ENCODE measurements around the gene RPS27L. TPM values are rescaled to one million over a fixed set of nuclear protein-coding genes. Genes with fewer than 3 reads are reported as not detected.

RPS27L gene
- total and polyA plus RNA-seq, 8 donors = 73.2 to 176 (median 127) TPM

- intact Hi-C loops (cut with DNase I) = no loop called here
- H3K4me3 ChIP-seq = no peak overlapping the region
- H3K4me1 ChIP-seq = no peaks in the 10 kb centered on the region
- 84 to 85% methylated on average over 3 of the region's 3 CpGs for WGBS, 2 donors
- H3K27me3 ChIP-seq = no peaks in the 10 kb centered on the region
- DNase-seq (no peak), ATAC-seq (no peak), FAIRE-seq (no peak)
- TF ChIP-seq CTCF (IDR thresholded peaks at IDR 0.05) = no peak
- H3K27ac ChIP-seq = no peak overlapping the region
- H3K9me3 ChIP-seq = no peaks in the 10 kb centered on the region
- H3K36me3 ChIP-seq = peaks cover 0 to 36% (median 0%) of the 10 kb centered on the region in 3 donors
These were observed 10.6 kb downstream of the RPS27L start for GRCh38 chr15:63146684-63147083.

- no peak for FAIRE-seq
- no peaks in the 10 kb centered on the region for H3K9me3 ChIP-seq
- no peak for DNase-seq
- H3K4me3 ChIP-seq = no peak overlapping the region
- intact Hi-C loops (cut with DNase I) = no loop called here
- 90 to 92% methylated on average over 2 of the region's 2 CpGs for WGBS, 2 donors
- no peaks in the 10 kb centered on the region for H3K27me3 ChIP-seq
- H3K27ac ChIP-seq = no peak overlapping the region
- no peak for TF ChIP-seq CTCF (IDR thresholded peaks at IDR 0.05)
- H3K4me1 ChIP-seq = no peaks in the 10 kb centered on the region
- no peak for ATAC-seq
- H3K36me3 ChIP-seq = peaks cover 0 to 27% (median 0%) of the 10 kb centered on the region in 3 donors
These were observed 11.9 kb downstream of the RPS27L start for GRCh38 chr15:63145426-63145825.

GRCh38 chr15:63140936-63141335 is 16.3 kb downstream of the RPS27L start:
- DNase-seq (no peak), ATAC-seq (no peak), FAIRE-seq (no peak)
- Histone ChIP-seq H3K27me3 (no peaks in the 10 kb centered on the region), H3K27ac (no peak overlapping the region), H3K4me3 (no peak overlapping the region), H3K9me3 (no peaks in the 10 kb centered on the region), H3K4me1 (no peaks in the 10 kb centered on the region), H3K36me3 (peaks cover 0 to 11% (median 0%) of the 10 kb centered on the region in 3 donors)
- 90 to 94% methylated on average over 2 of the region's 2 CpGs for WGBS, 2 donors
- intact Hi-C loops (cut with DNase I) = no loop called here
- TF ChIP-seq CTCF (IDR thresholded peaks at IDR 0.05) = no peak

- WGBS, 2 donors = 67 to 70% methylated on average over 2 of the region's 2 CpGs
- no peak for DNase-seq
- Histone ChIP-seq H3K9me3 (no peaks in the 10 kb centered on the region), H3K27ac (no peak overlapping the region), H3K27me3 (no peaks in the 10 kb centered on the region), H3K36me3 (no peaks in the 10 kb centered on the region), H3K4me3 (no peak overlapping the region), H3K4me1 (no peaks in the 10 kb centered on the region)
- TF ChIP-seq CTCF (IDR thresholded peaks at IDR 0.05) = no peak
- FAIRE-seq = no peak
- intact Hi-C loops (cut with DNase I) = loop anchor here in 1 of 3 donors (10.0 kb wide), 1 partner anchor 118 kb away; no protein-coding TSS in a partner anchor
- ATAC-seq = no peak
These were observed 20.5 kb downstream of the RPS27L start for GRCh38 chr15:63136742-63137141.

- TF ChIP-seq CTCF (IDR thresholded peaks at IDR 0.05) = no peak
- H3K4me3 ChIP-seq = no peak overlapping the region
- no peak for FAIRE-seq
- H3K36me3 ChIP-seq = no peaks in the 10 kb centered on the region
- peak in 3 of 4 donors; percentile 18 to 65 (median 62) for ATAC-seq
- H3K9me3 ChIP-seq = no peaks in the 10 kb centered on the region
- no peaks in the 10 kb centered on the region for H3K4me1 ChIP-seq
- intact Hi-C loops (cut with DNase I) = loop anchor here in 1 of 3 donors (10.0 kb wide), 1 partner anchor 119 kb away; no protein-coding TSS in a partner anchor
- H3K27me3 ChIP-seq = no peaks in the 10 kb centered on the region
- DNase-seq = no peak
- WGBS, 2 donors = 78 to 85% methylated on average over 3 of the region's 3 CpGs
- peak overlapping the region in 2 of 4 donors; percentile 34 to 40 for H3K27ac ChIP-seq
These were observed 21.5 kb downstream of the RPS27L start for GRCh38 chr15:63135804-63136203.
